AG04450 (cell line): Measurements from ENCODE around the gene TMEM247. TPM values are rescaled to one million over a fixed set of nuclear protein-coding genes. Genes with fewer than 3 reads are reported as not detected.

Experiments
- CTCF ChIA-PET: fragments of 300-600, 350-600 bp; formaldehyde crosslinking; extraction: SDS; loops from one replicate; lab custom pipeline; 2022; ENCODE audit warnings: antibody characterized with exemption, inconsistent platforms; lab: Charles Lee
- POLR2A ChIA-PET: fragments of 350-600 bp; formaldehyde crosslinking; extraction: SDS; loops from one replicate; lab custom pipeline; 2021; ENCODE audit warnings: antibody characterized with exemption, inconsistent platforms; lab: Yijun Ruan, JAX
- DNase-seq: peaks from one replicate; pipeline ENCODE4 v3.0.0-alpha.2; 2011; ENCODE audit warnings: low read depth, low spot score
- H3K27ac ChIP-seq: one replicate; pipeline ENCODE4 v1.5.1; 2012; ENCODE audit warnings: low read depth, low read length, control low read depth
- H3K27me3 ChIP-seq: one replicate; pipeline ENCODE4 v1.6.0; 2012; ENCODE audit warnings: low read length; ENCODE audit not compliant: control insufficient read depth, insufficient read depth
- H3K4me3 ChIP-seq: 2 replicates; pipeline ENCODE4 v1.5.1; 2011; ENCODE audit warnings: mild to moderate bottlenecking, low read depth, low read length, control low read depth
- H3K9me3 ChIP-seq: 2 replicates; pipeline ENCODE4 v1.5.1; 2012; ENCODE audit warnings: low read length; ENCODE audit not compliant: control insufficient read depth, insufficient read depth
- CTCF ChIP-seq: IDR thresholded peaks from 2 replicates; pipeline ENCODE4 v1.5.1; 2011; ENCODE audit warnings: low read depth, low read length, control low read depth, inconsistent platforms
- polyA plus RNA-seq: library from polyadenylated mRNA; depleted of rRNA; stranded (reverse); fragments of >200 nt; gene quantifications from 2 replicates; pipeline ENCODE4 v1.2.3, GENCODE V29; 2011

TMEM247 gene
- polyA plus RNA-seq, 1 experiment = not detected

DNA sequence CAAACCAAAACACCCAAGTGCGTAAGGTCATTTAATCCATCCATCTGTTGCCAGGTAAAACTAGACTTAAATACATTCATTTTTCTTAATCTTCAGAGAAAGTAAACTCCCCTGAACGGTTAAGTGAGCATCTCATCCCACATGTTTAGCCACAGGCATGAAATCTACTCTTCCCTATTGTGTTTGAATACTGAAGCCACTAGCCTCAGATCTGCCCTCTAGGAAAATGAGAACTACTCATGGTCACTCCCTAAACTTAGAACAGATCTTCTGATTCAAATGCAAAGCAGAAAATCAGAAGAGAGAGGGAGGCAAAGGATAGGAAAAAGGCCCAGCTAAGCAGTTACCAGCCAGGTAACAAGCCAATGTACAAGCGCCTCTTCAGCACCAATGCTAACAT, 7.1 kb downstream of the TMEM247 start:
- Histone ChIP-seq H3K9me3 (no peaks in the 10 kb centered on the region), H3K4me3 (no peak overlapping the region), H3K27me3 (no peaks in the 10 kb centered on the region), H3K27ac (no peak overlapping the region)
- ChIA-PET POLR2A (no interaction called here), CTCF (interaction anchor here (1.1 kb wide), 1 partner anchor 291 kb away, joined by 4 read pairs; no protein-coding TSS in a partner anchor)
- no peak for DNase-seq
- no peak for TF ChIP-seq CTCF

DNA sequence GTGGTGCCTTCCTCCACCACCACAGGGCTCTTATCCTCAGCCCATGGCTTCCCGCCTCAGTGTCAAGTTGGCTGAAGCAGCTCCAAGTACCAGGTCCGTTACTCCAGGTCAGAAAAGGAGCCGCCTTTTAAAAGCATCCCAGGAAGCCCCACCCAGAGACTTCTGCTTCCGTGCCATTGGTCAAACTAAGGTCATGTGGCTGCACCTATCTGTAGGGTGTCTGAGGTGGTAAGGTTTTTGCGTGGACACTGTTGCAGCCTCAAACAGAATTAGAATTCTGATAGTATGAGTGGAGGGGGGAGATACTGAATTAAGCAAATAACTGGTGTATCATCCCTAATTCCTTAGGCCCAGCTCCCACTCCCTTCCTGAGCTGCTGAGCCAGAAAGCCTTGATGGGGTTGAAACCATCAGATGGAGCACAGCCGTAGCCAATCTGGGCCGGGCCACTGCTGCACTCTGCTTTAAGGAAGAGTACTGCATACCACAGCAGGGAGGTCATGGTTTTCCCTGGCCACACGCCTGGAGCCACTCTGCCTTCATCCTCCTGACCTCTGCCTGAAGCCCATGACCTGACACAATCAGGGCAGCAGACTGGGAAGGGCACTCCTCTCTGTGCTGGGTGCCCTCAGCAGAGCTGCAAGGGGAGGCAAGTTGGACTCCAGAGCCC, 8.4 kb downstream of the TMEM247 start:
- TF ChIP-seq CTCF = no peak
- no peaks in the 10 kb centered on the region for H3K9me3 ChIP-seq
- ChIA-PET POLR2A (interaction anchor here (0.6 kb wide), 2 partner anchors 9 to 153 kb away, joined by 3 read pairs; no protein-coding TSS in a partner anchor), CTCF (interaction anchor here (1.1 kb wide), 1 partner anchor 289 kb away, joined by 4 read pairs; no protein-coding TSS in a partner anchor)
- peak; percentile 46 for DNase-seq
- no peak overlapping the region for H3K4me3 ChIP-seq
- peak overlapping the region; percentile 21 for H3K27ac ChIP-seq
- H3K27me3 ChIP-seq = no peaks in the 10 kb centered on the region

DNA sequence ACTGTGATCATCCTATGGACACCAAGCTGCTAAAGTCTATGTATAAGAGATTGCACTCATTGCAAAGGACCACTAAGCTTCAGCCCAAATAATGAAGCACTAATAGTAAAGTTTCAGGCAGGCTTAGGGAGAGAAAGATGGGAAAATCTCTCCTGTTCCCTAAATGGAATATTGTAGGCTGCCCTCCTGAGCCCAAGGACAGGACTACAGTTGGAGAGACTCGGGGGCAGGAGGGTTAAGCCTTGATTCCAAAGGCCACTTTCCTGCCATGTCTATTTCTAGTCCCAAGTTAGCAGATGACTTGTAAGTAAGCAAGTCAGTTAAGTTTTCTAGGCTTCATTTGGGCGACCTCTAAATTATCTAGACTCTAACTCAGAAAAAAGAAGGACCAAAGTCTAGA, 9.0 kb downstream of the TMEM247 start:
- ChIA-PET CTCF (no interaction called here), POLR2A (interaction anchor here (0.6 kb wide), 1 partner anchor 154 kb away, joined by 3 read pairs; no protein-coding TSS in a partner anchor)
- no peak for DNase-seq
- no peak for TF ChIP-seq CTCF
- Histone ChIP-seq H3K4me3 (no peak overlapping the region), H3K9me3 (no peaks in the 10 kb centered on the region), H3K27me3 (no peaks in the 10 kb centered on the region), H3K27ac (peak overlapping the region; percentile 21)

DNA sequence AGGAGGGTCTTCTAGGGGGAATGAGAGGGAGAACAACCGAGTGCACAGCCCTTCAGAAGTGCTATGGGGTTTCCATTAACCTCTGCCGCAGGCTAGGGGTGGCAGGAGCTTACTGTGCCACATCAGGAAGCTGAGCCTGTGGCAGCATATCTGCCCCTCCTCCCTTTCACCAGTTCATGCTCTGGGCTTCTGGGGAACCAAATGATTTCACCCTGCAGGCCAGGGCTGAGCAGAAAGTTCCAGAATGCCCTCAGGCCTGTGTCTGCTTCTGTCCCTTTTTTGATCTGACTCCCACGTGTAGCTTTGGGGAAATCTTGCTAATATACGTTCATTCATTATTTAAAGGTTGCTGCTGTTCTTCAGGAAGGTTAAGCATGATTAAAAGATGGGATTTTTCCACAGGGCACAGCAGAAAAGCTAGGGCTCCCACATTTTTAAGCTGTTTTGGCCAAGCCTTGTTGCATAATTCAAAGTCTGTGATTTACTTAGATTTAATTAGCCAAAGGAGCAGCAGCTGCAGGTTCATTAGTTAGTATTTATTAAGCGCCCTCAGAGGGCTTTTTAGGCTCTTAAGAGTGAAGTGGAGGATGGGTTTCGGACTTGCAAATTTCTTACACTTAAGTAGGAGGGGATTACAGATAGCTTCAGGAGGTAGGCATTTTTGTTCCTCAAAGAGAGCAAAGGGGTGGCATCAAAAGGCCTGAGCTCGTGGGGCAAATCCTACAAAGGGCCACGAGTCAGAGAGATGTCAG, 10.2 kb downstream of the TMEM247 start:
- no peak for DNase-seq
- TF ChIP-seq CTCF = no peak
- Histone ChIP-seq H3K27me3 (no peaks in the 10 kb centered on the region), H3K9me3 (no peaks in the 10 kb centered on the region), H3K27ac (no peak overlapping the region), H3K4me3 (no peak overlapping the region)
- CTCF ChIA-PET = interaction anchor here (1.1 kb wide), 1 partner anchor 82 kb away, joined by 3 read pairs; no protein-coding TSS in a partner anchor
- POLR2A ChIA-PET = no interaction called here
